ENCODE results near the gene TOX3. TPM values are rescaled to one million over a fixed set of nuclear protein-coding genes. Genes with fewer than 3 reads are reported as not detected.
A peak's percentile ranks its signal among the peaks of the same experiment; 100 is the strongest.

Gene TOX3
- total and polyA plus RNA-seq, 2 of the 13 experiments (the other 11 are each of a cell fraction or from before 2014, with no cell fraction given): 14.5 to 98.6 TPM

- TF ChIP-seq, protein P1, sequence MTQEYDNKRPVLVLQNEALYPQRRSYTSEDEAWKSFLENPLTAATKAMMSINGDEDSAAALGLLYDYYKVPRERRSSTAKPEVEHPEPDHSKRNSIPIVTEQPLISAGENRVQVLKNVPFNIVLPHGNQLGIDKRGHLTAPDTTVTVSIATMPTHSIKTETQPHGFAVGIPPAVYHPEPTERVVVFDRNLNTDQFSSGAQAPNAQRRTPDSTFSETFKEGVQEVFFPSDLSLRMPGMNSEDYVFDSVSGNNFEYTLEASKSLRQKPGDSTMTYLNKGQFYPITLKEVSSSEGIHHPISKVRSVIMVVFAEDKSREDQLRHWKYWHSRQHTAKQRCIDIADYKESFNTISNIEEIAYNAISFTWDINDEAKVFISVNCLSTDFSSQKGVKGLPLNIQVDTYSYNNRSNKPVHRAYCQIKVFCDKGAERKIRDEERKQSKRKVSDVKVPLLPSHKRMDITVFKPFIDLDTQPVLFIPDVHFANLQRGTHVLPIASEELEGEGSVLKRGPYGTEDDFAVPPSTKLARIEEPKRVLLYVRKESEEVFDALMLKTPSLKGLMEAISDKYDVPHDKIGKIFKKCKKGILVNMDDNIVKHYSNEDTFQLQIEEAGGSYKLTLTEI (CRISPR knock-in tag; conservative IDR thresholded peaks at IDR 0.05): no peak
- TF ChIP-seq BCL6 (CRISPR knock-in tag; IDR thresholded peaks at IDR 0.05) (peak; percentile 99), ZNF570 (CRISPR knock-in tag; IDR thresholded peaks at IDR 0.05; ENCODE audit: borderline replicate concordance) (no peak), ZBTB10 (CRISPR knock-in tag; IDR thresholded peaks at IDR 0.05; ENCODE audit: borderline replicate concordance) (no peak), ZNF883 (CRISPR knock-in tag; IDR thresholded peaks at IDR 0.05; ENCODE audit: not compliant biosample characterization) (no peak), RERE (CRISPR knock-in tag; IDR thresholded peaks at IDR 0.05; ENCODE audit: low read depth) (peak; percentile 98), NR1H2 (CRISPR knock-in tag; IDR thresholded peaks at IDR 0.05; ENCODE audit: borderline replicate concordance, low read depth) (no peak), FOXJ3 (CRISPR knock-in tag; IDR thresholded peaks at IDR 0.05; ENCODE audit: borderline replicate concordance) (peak; percentile 98; the same call in 1 of the 2 replicates), ZBTB44 (CRISPR knock-in tag; IDR thresholded peaks at IDR 0.05) (no peak), SIN3B (IDR thresholded peaks at IDR 0.05; ENCODE audit: low read length) (no peak), KLF16 (CRISPR knock-in tag; IDR thresholded peaks at IDR 0.05) (peak in 1 of 2 experiments; percentile 94; a peak in 2 of 4 replicates), SRF (IDR thresholded peaks at IDR 0.05; ENCODE audit: low read depth, low read length) (peak; percentile 46; the same call in 1 of the 2 replicates), ZKSCAN1 (IDR thresholded peaks at IDR 0.05; ENCODE audit: low read length) (no peak)
- TF ChIP-seq, protein P2, sequence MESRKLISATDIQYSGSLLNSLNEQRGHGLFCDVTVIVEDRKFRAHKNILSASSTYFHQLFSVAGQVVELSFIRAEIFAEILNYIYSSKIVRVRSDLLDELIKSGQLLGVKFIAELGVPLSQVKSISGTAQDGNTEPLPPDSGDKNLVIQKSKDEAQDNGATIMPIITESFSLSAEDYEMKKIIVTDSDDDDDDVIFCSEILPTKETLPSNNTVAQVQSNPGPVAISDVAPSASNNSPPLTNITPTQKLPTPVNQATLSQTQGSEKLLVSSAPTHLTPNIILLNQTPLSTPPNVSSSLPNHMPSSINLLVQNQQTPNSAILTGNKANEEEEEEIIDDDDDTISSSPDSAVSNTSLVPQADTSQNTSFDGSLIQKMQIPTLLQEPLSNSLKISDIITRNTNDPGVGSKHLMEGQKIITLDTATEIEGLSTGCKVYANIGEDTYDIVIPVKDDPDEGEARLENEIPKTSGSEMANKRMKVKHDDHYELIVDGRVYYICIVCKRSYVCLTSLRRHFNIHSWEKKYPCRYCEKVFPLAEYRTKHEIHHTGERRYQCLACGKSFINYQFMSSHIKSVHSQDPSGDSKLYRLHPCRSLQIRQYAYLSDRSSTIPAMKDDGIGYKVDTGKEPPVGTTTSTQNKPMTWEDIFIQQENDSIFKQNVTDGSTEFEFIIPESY (CRISPR knock-in tag; IDR thresholded peaks at IDR 0.05): no peak
Observed at GRCh38 chr16:52496051-52496876, 50.7 kb downstream of the TOX3 start (continued).
